ENCODE results near the gene ATP6V0C. TPM values are rescaled to one million over a fixed set of nuclear protein-coding genes. Genes with fewer than 3 reads are reported as not detected.

Gene ATP6V0C
- total RNA-seq, 4 donors from 2014 or later, result 22.1 to 84.2 (median 56.2) TPM

- peaks cover 54 to 56% of the 10 kb centered on the region in 2 donors for H3K4me1 ChIP-seq
- in situ Hi-C loops (cut with MboI; ENCODE audit: low sequenced_read_pairs in 4 of 4), result no loop called here
- intact Hi-C loops (cut with DNase I; ENCODE audit: low total_unique reads), result loop anchor here (1.0 kb wide), 1 partner anchor 12 kb away; no protein-coding TSS in a partner anchor
- H3K27ac ChIP-seq, result peak within 1 kb of the TSS; percentile 98 to 100 (median 98)
- DNase-seq (peak; percentile 86 to 87), ATAC-seq (peak; percentile 71 to 73)
- no peaks in the 10 kb centered on the region for H3K9me3 ChIP-seq
- peaks cover 0 to 8% of the 10 kb centered on the region in 2 donors for H3K36me3 ChIP-seq
- H3K27me3 ChIP-seq, result no peaks in the 10 kb centered on the region
- peak; percentile 57 to 60 for TF ChIP-seq POLR2A (IDR thresholded peaks at IDR 0.05)
- TF ChIP-seq, protein P1, sequence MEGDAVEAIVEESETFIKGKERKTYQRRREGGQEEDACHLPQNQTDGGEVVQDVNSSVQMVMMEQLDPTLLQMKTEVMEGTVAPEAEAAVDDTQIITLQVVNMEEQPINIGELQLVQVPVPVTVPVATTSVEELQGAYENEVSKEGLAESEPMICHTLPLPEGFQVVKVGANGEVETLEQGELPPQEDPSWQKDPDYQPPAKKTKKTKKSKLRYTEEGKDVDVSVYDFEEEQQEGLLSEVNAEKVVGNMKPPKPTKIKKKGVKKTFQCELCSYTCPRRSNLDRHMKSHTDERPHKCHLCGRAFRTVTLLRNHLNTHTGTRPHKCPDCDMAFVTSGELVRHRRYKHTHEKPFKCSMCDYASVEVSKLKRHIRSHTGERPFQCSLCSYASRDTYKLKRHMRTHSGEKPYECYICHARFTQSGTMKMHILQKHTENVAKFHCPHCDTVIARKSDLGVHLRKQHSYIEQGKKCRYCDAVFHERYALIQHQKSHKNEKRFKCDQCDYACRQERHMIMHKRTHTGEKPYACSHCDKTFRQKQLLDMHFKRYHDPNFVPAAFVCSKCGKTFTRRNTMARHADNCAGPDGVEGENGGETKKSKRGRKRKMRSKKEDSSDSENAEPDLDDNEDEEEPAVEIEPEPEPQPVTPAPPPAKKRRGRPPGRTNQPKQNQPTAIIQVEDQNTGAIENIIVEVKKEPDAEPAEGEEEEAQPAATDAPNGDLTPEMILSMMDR (IDR thresholded peaks at IDR 0.05 in 4 of 5, conservative IDR thresholded peaks at IDR 0.05 in 1 of 5), result peak in 1 of 5 experiments; percentile 12
- H3K4me3 ChIP-seq, result peak within 1 kb of the TSS; percentile 54 to 77 (median 60)
Observed at GRCh38 chr16:2520097-2520783, 6.5 kb downstream of the ATP6V0C start, which contains the start of gene AMDHD2. TSS of gene AMDHD2 (plus strand) at chr16:2520371. CDS start at chr16:2520459, 88 bp downstream.

DNA sequence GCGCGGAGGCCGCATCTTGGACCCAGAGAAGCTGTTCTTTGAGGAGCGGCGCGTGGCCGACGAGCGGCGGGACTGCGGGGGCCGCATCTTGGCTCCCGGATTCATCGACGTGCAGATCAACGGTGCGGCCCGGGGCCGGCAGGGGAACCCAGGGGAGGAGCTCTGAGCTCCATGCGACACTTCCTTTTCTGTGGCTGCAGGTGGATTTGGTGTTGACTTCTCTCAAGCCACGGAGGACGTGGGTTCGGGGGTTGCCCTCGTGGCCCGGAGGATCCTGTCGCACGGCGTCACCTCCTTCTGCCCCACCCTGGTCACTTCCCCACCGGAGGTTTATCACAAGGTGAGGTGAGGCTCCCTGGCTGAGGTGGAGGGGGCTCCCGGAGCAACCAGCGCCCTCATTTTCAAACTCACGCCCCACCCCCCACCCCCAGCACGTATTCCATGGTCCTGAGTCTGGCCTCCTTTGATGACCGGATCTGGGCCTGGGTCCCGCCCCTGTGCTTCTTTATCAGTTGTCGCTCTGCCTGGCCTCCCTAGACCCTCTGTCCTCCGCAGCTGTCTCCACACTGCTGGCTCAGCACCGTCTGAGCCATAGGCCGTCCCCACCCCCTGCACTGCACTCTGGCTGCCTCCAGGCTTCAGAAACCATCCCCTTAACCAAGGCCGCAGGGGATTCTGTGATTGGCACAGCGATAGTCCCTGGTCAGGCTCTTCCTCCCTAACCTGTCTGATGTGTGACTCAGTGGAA lies 7.2 kb downstream of the ATP6V0C start:
- in situ Hi-C loops (cut with MboI; ENCODE audit: low sequenced_read_pairs in 4 of 4) (no loop called here), intact Hi-C loops (cut with DNase I; ENCODE audit: low total_unique reads) (loop anchor here (1.0 kb wide), 1 partner anchor 11 kb away; no protein-coding TSS in a partner anchor)
- no peak for DNase-seq
- peak overlapping the region; percentile 98 to 100 (median 98) for H3K27ac ChIP-seq
- no peaks in the 10 kb centered on the region for H3K27me3 ChIP-seq
- no peak for ATAC-seq
- H3K4me3 ChIP-seq, result peak overlapping the region; percentile 54 to 77 (median 60)
- H3K4me1 ChIP-seq, result peaks cover 47 to 49% of the 10 kb centered on the region in 2 donors
- no peak for TF ChIP-seq POLR2A (IDR thresholded peaks at IDR 0.05)
- TF ChIP-seq, protein P1 (IDR thresholded peaks at IDR 0.05 in 4 of 5, conservative IDR thresholded peaks at IDR 0.05 in 1 of 5), result no peak
- H3K36me3 ChIP-seq, result peaks cover 0 to 8% of the 10 kb centered on the region in 2 donors
- H3K9me3 ChIP-seq, result no peaks in the 10 kb centered on the region

- peaks cover 18 to 20% of the 10 kb centered on the region in 2 donors for H3K4me1 ChIP-seq
- H3K4me3 ChIP-seq, result no peak overlapping the region
- no peaks in the 10 kb centered on the region for H3K9me3 ChIP-seq
- peaks cover 0 to 32% of the 10 kb centered on the region in 2 donors for H3K36me3 ChIP-seq
- no peak for ATAC-seq
- no peak for DNase-seq
- no peak overlapping the region for H3K27ac ChIP-seq
- in situ Hi-C loops (cut with MboI; ENCODE audit: low sequenced_read_pairs in 4 of 4), result no loop called here
- TF ChIP-seq, protein P1 (IDR thresholded peaks at IDR 0.05 in 4 of 5, conservative IDR thresholded peaks at IDR 0.05 in 1 of 5), result no peak
- no peak for TF ChIP-seq POLR2A (IDR thresholded peaks at IDR 0.05)
- H3K27me3 ChIP-seq, result no peaks in the 10 kb centered on the region
- intact Hi-C loops (cut with DNase I; ENCODE audit: low total_unique reads), result no loop called here
Observed at GRCh38 chr16:2523801-2524231, 10.1 kb downstream of the ATP6V0C start.

DNA sequence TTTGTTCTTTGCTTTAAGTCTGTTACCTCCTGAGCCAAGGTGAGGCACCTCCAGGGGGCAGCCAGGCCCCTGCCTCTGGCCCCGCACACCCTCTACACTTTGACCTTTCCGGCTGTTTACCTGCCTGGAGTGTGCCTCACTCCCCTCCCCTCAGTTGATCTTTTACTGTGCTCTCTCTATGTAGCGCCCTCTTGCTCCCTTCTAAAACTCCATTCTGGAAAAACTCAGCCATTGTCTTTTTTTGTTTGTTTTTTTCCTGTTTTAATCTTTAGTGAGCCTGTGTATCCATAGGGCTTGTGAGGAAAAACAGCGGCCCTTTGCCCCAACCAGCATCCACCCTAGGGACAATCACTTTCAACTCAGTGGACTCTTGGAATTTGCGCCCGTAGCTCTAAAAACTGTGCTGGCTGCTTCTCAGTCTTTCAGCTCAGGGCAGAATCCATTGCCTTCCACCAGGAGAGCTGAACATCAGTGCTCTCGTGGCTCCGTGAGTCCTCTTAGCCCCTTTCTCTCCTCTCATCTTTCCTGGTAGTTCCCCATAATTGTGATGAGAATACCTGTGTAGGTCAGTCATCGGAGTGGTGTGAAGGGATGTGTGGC lies 10.7 kb downstream of the ATP6V0C start:
- TF ChIP-seq, protein P1 (IDR thresholded peaks at IDR 0.05 in 4 of 5, conservative IDR thresholded peaks at IDR 0.05 in 1 of 5), result no peak
- TF ChIP-seq POLR2A (IDR thresholded peaks at IDR 0.05), result no peak
- in situ Hi-C loops (cut with MboI; ENCODE audit: low sequenced_read_pairs in 4 of 4), result no loop called here
- no peak for DNase-seq

More for the DNA sequence above, 10.7 kb downstream of the ATP6V0C start:
- ATAC-seq, result no peak
- intact Hi-C loops (cut with DNase I; ENCODE audit: low total_unique reads), result no loop called here
- no peaks in the 10 kb centered on the region for H3K9me3 ChIP-seq
- H3K36me3 ChIP-seq, result peaks cover 0 to 36% of the 10 kb centered on the region in 2 donors
- H3K4me1 ChIP-seq, result peaks cover 12 to 14% of the 10 kb centered on the region in 2 donors
- H3K27ac ChIP-seq, result no peak overlapping the region
- H3K27me3 ChIP-seq, result no peaks in the 10 kb centered on the region
- H3K4me3 ChIP-seq, result no peak overlapping the region

Data from gastrocnemius medialis (tissue), 4 donors.